GM18526 (cell line): ENCODE data around the gene RBM18.

Source experiments
- POLR2A ChIP-seq: IDR thresholded peaks from 3 replicates; pipeline ENCODE4 v1.6.1; 2011; ENCODE audit not compliant: insufficient read length; ENCODE audit errors: extremely low read depth

RBM18 gene

DNA sequence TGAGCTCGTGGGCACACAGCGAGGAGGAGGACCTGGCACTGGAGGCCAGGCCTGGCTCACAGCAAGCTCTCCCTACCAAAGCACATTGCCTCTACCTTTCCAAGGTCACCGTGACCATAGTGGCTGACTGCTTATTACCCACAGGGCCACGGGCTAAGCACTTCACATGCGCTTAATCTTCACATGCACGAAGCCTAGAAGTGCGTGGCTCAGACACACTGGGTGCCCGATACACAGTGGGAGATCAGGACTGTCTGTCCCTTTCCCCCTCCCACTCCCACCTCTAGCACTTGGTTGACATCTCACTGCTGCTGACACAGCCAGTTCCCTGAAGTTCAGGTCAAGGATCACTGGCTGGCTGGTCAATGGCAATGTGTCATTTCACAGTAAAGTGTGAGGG is 59.5 kb downstream of the RBM18 start:
- no peak for TF ChIP-seq POLR2A

- TF ChIP-seq POLR2A: no peak
Observed at GRCh38 chr9:122204491-122204890, 60.1 kb downstream of the RBM18 start.

DNA sequence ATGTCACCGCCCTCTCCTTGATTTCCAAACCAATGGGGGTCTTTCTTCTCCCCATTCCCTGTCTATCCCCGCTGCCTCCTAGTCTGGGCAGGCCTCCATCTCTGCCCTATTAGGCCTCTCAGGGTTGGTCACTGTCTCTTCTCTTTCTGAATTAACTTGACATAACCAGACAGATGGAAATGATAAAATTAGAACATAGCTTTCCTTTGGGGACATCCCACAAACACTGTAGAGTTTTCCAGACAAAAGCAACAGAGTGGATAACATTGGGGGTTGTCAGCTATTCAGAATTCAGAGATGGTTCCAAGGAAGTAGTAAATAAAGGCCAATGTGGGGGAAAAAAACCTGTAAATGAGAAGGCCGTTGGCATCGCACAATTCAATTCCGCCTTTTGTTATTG is 60.6 kb downstream of the RBM18 start:
- TF ChIP-seq POLR2A: no peak

DNA sequence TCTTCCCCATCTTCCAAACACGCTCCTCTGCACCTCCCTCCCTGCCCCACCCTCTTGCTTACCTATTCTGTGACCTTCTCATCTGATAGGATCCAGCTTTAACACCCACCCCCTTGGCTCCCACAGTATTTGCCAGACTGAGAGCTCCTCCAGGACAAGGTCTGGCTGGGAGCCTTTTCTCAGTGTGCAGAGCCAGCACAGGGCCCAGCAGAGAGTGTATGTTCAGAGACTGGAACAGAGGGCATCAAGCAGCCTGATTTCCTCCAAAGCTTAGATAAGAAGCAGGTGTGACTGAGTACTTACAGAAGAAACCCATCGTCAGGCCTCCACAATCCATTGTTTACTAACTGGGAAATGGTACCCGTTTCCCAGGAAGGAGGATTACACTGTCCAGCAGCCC is 62.5 kb downstream of the RBM18 start:
- TF ChIP-seq POLR2A: no peak

DNA sequence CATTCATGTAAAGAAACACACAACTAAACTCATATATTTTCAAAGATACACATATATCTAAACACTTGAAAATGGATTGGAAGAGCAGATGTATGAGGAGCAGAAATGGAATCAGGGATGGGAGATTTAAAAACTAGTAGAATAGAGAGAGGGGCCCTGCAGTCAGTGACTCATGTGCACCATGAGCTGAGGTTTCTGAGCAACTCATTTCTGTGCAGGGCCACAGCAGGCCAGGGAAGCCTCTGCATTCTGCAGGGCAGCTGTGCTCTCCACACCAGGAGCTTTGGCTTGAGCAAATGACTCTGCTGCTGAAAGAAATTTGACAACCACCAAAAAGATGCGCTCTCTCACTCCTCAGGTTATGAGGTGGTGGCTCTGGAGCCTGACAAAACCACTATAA is 63.0 kb downstream of the RBM18 start:
- TF ChIP-seq POLR2A: no peak

DNA sequence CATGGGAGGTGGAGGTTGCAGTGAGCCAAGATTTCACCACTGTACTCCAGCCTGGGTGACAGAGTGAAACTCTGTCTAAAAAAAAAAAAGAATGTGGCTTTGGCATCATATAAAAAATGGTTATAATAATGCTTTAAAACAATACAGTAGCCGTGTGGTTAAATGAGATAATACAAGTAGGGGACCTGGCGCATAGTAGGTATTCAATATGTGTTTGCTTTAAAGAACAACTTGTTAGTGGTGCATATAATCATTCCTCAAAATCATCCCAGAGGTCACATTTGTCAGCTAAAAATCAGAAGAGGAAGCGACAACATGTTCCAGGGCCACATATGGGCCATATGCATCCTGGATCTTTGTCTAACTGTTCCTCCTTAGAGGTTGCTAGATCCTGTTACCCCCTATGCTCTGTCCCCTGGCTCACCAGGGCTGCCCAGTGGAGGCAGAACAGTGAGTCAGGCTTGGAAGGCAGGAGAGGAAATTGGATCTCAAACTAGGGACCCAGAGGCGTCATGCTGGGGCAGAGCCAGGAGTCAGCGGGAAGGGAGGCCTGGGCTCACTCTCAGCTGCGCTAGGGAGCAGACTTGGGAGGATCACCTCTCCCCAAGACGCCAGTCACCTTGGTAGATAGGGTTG is 63.6 kb downstream of the RBM18 start:
- no peak for TF ChIP-seq POLR2A

GRCh38 chr9:122197882-122198281 is 66.8 kb downstream of the RBM18 start:
- no peak for TF ChIP-seq POLR2A

- TF ChIP-seq POLR2A: no peak
Observed at GRCh38 chr9:122197426-122197825, 67.2 kb downstream of the RBM18 start.

- TF ChIP-seq POLR2A: no peak
Observed at GRCh38 chr9:122195875-122196274, 68.8 kb downstream of the RBM18 start.

GRCh38 chr9:122193651-122194050 is 71.0 kb downstream of the RBM18 start:
- no peak for TF ChIP-seq POLR2A

DNA sequence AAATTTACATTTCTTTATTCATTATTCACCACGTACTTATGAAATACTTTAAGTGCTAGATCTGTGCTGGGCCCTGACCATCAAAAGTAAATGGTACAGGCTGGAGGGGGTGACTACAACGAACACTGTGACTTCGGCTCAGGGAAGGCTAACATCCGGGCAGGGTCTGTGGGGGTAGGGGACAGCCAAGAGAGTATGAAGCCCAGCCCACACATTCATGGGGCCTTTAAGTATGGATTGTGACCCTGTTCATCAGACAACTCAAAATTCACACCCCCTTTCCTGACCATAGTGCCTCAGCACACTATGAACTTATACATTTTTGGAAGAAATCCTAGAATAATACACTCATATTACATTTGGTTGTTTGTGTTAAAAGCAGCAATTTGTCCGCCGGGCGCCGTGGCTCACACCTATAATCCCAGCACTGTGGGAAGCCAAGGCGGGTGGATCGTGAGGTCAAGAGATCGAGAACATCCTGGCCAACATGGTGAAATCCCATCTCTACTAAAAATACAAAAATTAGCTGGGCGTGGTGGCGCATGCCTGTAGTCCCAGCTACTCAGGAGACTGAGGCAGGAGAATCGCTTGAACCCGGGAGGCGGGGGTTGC is 71.6 kb downstream of the RBM18 start:
- TF ChIP-seq POLR2A: no peak

DNA sequence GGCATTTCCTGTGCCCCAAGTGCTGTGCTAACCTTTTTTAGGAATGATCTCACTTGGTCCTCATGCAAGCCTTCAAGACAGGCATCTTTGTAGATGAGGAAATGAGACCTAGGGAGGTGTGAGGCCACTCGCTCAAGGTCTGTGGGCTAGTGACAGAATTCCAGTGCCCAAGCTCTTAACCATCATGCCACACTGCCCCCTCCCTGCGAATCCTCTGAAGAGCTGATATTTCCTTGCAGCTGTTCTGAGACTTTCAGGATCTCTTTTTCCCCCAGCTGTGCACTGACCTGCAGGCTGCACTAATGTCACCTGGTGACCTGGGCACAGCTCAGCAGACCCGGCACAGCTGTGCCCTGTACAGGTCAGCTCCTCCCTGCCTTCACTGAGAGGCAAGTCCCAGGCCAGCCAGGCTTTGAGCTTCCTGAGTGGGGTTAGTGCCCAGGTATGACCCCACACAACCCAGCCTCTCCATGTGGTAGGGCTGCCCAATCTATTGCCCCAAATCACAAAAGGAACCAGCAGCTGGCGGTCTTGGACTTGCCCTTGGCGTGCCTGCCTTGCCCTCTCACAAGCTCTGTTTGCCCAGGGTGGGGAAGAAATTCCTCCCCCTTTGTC is 72.3 kb downstream of the RBM18 start:
- no peak for TF ChIP-seq POLR2A

DNA sequence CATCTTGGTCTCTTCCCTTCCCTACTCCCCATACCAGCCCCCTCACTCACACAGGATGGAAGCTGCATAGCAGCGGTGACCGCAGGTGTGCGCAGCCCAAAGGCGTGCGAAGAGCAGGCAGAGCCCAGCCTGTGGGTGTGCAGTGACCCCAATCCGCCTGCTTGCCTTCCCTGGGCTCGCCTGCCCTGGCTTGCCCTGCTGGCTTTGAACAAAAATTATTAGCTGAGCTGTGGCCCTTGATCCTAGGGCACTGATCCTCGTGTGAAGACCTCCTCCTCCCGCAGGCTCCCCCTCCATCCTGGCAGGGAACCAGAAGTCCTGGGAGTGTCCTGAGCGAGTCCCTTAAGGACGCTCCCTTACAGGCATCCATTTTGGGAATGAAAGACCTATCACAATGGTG is 73.1 kb downstream of the RBM18 start:
- no peak for TF ChIP-seq POLR2A

GRCh38 chr9:122190597-122191381 is 73.9 kb downstream of the RBM18 start:
- TF ChIP-seq POLR2A: no peak

- no peak for TF ChIP-seq POLR2A
Observed at GRCh38 chr9:122188369-122188768, 76.3 kb downstream of the RBM18 start.
